Activated CD4-positive, CD25-positive, alpha-beta regulatory T cell treated with anti-CD3 and anti-CD28 coated beads, Interleukin-2, amount 50 U/mL, for 16 hours (primary cell): Measurements from ENCODE around the gene MAPKAP1.
"Not testable (repeated sequence)": the region's sequence is repeated elsewhere in the genome, so short reads cannot be mapped to it uniquely, and the experiment has no call there.

Experiments
- DNase-seq: peaks from one replicate; pipeline ENCODE4 v3.0.0-alpha.2; 2020; ENCODE audit warnings: low read depth, low spot score

Gene MAPKAP1

GRCh38 chr9:125608489-125609224 is 98.4 kb downstream of the MAPKAP1 start:
- no peak for DNase-seq

- DNase-seq = no peak
Measured at GRCh38 chr9:125604196-125604595, 102.8 kb downstream of the MAPKAP1 start.

DNA sequence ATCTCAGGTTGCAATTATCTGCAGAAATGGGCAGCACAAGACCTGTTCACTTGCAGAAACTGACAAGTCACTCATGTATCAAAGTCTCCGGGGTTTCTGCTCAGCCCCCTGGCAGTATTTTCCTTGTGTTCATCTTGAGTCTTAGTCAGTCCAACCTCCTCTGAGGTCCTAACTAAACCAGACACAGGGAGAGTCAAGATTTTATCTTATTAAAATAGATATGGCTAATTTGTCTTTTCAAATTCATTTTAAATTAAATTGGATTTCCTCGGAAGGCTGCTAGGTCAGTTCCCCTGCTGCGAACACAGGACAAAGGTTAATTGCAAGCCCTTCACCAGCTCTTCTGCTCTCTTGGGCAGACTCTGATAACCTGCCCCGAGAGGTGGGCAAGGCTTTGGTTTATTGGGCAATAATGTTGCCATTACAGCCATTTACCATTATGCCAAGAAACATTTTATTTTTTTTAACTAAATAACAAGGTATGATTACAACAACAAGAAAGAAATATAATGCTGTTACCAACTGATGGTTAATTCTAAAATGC is 103.5 kb downstream of the MAPKAP1 start:
- no peak for DNase-seq

GRCh38 chr9:125601961-125602360 is 105.0 kb downstream of the MAPKAP1 start:
- DNase-seq = no peak

DNA sequence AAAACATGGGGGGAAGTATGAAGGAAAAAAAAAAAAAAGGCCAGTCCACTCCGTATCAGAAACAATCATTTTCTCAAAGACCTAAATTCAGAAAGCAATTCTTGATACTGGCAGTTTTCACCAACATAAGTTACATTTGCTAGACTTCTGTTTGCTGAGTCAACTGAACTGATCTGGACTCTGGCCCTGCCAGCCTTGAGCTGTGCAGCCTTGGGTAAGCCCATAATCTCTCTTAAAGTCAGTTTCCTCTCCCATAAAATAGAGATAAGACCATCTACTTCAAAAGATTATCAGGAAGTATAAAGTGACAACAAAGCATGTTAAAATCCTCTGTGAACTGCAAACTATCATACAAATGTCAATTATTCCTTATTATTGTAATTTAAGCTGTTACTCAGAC is 106.8 kb downstream of the MAPKAP1 start:
- no peak for DNase-seq

DNA sequence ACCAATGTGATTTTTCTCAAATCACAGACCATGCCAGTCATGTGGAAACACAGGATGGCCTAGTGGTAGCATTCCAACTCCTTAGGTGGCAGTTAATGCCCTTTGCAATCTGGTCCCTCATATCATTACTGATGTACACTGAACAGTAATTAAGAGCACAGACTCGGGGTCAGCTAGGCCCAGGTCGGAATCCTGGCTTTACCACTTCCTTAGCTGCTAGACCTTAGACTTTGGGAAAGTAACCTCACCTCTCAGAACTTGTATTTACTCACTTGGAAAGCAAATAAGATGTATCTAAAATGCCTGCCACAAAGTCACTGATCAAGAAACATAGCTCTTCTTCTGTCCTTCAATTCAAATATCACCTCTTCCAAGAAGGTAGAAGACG is 112.8 kb downstream of the MAPKAP1 start:
- DNase-seq = no peak

GRCh38 chr9:125593581-125594222 is 113.3 kb downstream of the MAPKAP1 start:
- no peak for DNase-seq

- no peak for DNase-seq
Measured at GRCh38 chr9:125591888-125592287, 115.1 kb downstream of the MAPKAP1 start.

- DNase-seq = no peak
Measured at GRCh38 chr9:125591245-125591644, 115.8 kb downstream of the MAPKAP1 start.

DNA sequence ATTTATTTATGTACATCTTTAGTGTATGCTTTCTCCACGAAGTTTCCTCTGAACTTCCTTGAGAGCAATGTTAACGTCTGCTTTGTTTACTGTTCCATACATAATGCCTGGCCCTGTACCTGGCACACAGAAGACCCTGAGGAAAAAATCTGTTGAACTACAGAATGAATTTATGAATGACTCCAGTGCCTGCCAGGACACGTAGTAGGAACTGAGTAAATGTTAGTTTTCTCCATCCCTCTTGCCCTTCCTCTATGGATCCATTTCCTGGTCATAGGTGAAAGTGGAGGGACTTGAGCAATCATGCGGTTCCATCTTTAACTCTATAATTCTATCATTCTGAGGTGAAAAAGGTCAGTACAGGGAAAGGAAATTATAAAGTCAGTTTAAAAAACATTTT is 117.7 kb downstream of the MAPKAP1 start:
- DNase-seq = no peak

DNA sequence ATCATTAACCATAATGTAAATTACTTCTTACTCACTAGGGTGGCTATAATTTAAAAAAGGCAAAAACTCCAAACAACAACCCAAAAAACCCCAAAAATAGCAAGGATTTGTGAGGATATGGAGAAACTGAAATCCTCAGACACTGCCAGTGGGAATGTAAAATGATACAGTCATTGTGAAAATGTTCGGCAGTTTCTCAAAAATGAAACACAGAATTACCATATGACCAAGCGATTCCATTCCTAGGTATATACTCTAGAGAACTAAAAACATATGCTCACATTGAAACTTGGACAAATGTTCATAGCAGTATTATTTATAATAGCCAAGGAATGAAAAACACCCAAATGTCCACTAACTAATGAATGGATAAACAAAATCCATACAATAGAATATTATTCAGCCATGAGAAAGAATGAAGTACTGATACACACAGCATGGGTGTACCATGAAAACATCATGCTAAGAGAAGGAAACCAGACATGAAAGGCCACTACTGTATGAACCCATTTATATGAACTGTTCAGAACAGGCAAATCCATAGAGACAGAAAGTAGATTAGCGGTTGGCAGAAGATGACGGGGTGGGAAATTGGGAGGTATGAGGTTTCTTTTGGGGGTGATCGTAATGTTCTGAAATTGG is 119.1 kb downstream of the MAPKAP1 start:
- DNase-seq = no peak

DNA sequence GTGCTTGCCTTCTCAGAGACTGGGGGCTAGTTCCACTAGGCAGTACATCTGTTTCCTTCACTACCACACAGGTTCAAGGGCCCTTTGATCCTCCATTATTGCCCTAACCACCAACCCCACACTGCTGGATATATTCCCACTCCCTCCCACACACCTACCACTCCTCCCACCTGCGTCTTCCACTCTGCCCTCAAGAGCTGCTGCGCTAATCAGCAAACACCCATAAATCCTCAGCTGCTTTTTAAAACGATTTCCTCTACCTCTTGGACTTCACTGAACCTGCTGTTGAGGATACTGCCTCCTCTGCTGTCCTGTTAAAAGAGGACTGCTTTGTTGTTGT is 120.9 kb downstream of the MAPKAP1 start:
- DNase-seq = no peak

DNA sequence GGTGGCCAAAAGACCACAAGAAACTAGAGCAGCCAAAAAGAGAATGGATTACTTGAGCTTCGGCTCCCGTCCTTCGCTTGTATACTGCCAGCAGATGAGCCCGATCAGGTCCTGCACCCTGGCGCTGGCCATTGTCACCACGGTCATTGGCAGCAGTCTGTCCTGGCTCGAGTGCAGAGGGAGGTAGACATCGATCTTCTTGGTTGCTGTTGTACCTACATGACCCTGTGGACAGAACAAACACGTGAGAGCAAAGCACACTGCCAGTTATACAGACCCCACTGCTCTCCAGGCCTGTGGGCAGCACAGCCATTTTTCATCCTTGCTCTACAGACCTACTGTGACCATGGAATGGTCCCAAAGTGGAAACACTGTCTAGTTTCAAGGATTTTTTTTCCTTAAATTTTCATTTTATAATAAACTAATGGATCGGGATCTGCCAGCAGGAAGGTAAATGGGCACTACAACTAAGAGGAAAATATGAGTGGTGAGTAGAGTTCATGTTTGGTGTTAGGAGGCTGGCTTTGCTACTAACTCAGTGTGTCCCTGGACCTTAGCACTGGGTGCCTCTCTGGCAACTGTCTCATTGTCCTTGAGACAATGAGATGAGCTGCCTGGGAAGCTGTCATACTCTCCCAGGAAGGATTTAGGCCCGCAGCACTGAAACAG is 121.4 kb downstream of the MAPKAP1 start:
- DNase-seq = no peak

DNA sequence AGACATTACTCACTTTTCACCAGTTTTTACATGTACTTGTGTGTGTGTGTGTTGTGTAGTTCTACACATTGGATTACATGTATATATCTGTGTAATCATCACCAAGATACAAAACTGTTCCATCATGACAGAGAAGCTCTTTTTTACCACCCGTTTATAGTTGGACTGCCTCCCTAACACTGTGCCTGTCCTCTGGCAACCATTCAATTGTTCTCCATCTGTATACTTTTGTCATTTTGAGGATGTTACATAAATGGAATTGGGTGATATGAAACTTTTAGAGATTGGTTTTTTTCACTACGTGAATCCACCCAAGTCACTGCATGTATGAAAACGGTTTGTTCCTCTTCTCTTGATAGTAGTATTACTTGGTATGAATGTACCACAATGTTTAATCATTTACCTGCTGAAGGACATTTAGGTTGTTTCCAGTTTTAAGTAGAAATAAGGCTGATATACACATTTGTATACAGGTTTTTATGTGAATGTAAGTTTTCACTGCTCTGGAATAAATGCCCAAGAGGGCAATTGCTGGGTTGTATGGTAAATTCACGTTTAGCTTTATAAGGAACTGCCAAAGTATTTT is 126.2 kb downstream of the MAPKAP1 start:
- no peak for DNase-seq

- DNase-seq = no peak
Measured at GRCh38 chr9:125579030-125579932, 127.7 kb downstream of the MAPKAP1 start.

DNA sequence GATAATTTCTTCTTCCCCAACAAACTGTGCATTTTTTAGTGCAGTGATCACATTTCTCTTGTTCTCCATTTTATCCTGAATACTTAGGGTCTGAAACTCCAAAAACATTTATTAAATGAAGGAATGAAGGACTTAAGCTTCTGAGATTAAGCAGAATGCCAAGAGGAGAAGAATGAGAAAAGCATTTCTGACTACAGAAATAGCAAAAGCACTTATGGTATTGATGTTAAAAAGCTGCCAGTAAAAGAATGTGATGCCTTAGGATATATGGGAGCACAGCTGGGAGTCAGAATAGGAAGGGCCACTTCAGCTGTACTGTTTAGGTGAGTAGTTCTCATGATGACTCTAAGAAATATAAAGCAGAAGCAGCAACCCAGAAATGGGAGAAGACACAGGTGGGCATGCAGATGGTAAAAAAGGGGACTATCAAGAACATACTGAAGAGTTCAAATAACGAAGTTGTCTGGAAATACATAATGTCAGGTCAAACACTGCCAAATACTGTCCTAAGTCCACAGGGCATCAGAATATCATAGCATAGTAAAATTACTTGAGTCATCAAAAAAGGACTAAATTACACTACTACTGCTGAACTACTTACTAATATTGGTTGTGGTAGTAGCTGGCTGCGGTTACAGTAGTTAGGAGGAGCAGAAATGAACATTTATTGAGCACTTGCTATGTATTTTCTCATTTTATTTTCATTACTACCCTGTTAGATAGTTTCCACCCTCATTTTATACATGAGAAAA is 132.7 kb downstream of the MAPKAP1 start:
- DNase-seq = no peak

- not testable (repeated sequence) for DNase-seq
Measured at GRCh38 chr9:125572461-125572860, 134.5 kb downstream of the MAPKAP1 start.

- DNase-seq = not testable (repeated sequence)
Measured at GRCh38 chr9:125571824-125572223, 135.2 kb downstream of the MAPKAP1 start.

- no peak for DNase-seq
Measured at GRCh38 chr9:125570246-125570645, 136.8 kb downstream of the MAPKAP1 start.

DNA sequence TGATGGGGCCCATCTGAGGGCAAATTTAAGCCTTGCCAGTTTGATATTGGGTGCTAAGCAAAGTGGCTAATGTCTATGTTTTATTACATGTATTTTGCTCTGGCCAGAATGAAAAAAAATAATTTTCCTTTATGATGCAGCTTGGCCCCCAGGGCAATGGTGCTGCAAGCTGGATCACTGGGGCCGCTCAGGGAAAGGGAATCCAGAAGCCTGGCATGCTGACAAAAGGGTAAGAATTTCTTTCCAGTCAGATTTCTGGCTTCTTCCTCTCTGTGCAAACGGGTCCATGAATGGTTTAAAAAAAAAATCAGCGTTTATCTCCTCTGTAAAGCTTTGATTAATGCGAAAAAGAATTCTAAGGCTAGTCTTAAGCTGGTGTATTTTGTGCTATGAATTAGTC is 138.4 kb downstream of the MAPKAP1 start:
- no peak for DNase-seq
